GM18861 (cell line): ENCODE results near the gene ABCG4.
A peak's percentile ranks its signal among the peaks of the same experiment; 100 is the strongest.
"Not testable (repeated sequence)": the region's sequence is repeated elsewhere in the genome, so short reads cannot be mapped to it uniquely, and the experiment has no call there.

ENCODE experiments used
- ATAC-seq: cut with Tn5 transposase; IDR thresholded peaks from one replicate; pipeline ENCODE4 v1.9.1; 2021; ENCODE audit not compliant: unreplicated experiment

The ABCG4 gene

GRCh38 chr11:119152604-119153003, 3.8 kb downstream of the ABCG4 start:
- ATAC-seq = no peak

GRCh38 chr11:119153049-119153818, 4.4 kb downstream of the ABCG4 start:
- ATAC-seq = no peak

DNA sequence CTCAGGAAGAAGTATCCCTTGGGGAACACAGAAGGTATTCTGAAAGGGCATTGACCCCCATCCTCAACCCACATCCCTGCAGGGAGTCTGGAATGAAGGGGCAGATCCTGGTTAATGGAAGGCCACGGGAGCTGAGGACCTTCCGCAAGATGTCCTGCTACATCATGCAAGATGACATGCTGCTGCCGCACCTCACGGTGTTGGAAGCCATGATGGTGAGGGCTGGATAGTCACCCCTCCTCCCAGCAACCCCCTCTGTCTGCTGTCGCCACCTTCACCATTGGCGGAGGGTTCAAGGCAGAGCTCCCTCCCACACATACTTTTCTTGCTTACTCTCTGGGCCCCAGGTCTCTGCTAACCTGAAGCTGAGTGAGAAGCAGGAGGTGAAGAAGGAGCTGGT, 5.3 kb downstream of the ABCG4 start:
- ATAC-seq = no peak

DNA sequence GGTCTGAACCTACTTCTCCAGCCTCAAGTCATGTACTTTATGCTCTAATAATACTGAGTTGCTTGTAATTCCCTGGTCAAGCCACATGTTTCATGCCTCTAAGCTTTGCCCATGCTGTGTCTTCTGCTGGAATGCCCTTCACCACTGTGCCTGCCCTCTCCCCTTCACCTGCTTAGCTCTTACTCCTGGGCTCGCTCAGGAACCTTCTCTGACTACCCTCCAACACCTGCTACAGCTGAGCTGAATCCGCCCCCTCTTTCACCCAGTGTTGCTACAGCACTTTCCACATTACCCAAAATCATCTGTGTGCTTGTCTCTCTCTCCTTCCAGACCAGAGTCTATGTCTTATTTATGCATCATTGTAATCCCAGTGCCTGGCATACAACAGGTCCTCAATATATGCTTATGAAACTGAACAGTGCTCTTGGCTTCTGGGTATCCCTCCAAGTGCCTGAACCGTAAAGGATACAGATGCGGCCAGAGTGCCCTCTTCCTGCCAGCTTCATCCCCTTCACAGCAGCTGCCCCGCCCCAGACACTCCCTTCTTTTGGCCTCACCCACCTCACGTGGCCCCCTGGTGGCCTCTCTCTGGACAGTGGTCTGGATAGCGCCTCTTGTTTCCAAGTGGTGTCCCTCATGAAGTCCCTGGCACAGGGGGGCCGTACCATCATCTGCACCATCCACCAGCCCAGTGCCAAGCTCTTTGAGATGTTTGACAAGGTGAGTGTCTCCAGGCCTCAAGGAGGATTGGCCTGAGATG, 7.1 kb downstream of the ABCG4 start:
- no peak for ATAC-seq

DNA sequence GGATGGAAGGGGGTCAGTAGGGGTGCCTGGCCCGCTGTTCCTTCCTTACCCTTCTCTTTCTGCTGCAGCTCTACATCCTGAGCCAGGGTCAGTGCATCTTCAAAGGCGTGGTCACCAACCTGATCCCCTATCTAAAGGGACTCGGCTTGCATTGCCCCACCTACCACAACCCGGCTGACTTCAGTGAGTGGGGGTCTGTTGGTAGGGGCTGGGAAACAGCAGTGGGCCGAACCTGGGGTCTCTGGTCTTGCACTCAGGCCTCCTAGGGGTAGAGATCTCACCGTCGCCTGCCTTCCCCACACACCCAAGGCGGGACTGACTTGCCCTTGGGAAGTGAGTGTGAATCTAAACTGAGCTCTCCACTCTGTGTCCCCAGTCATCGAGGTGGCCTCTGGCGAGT, 7.6 kb downstream of the ABCG4 start:
- no peak for ATAC-seq

- no peak for ATAC-seq
These were observed 8.2 kb downstream of the ABCG4 start for GRCh38 chr11:119157063-119157462.

GRCh38 chr11:119158467-119158866, 9.6 kb downstream of the ABCG4 start:
- ATAC-seq = no peak

GRCh38 chr11:119160151-119160550, 11.3 kb downstream of the ABCG4 start:
- no peak for ATAC-seq

- no peak for ATAC-seq
These were observed 13.0 kb downstream of the ABCG4 start for GRCh38 chr11:119161871-119162270.

- no peak for ATAC-seq
These were observed 17.7 kb downstream of the ABCG4 start for GRCh38 chr11:119166368-119167076.

DNA sequence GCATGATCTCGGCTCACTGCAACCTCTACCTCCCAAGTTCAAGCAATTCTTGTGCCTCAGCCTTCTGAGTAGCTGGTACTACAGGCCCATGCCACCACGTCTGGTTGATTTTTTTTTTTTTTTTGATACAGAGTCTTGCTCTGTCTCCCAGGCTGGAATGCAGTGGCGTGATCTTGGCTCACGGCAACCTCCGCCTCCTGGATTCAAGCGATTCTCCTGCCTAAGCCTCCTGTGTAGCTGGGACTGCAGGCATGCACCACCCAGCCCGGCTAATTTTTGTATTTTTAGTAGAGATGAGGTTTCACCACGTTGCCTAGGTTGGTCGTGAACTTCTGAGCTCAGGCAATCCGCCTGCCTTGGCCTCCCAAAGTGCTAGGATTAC, 18.2 kb downstream of the ABCG4 start:
- ATAC-seq = not testable (repeated sequence)

DNA sequence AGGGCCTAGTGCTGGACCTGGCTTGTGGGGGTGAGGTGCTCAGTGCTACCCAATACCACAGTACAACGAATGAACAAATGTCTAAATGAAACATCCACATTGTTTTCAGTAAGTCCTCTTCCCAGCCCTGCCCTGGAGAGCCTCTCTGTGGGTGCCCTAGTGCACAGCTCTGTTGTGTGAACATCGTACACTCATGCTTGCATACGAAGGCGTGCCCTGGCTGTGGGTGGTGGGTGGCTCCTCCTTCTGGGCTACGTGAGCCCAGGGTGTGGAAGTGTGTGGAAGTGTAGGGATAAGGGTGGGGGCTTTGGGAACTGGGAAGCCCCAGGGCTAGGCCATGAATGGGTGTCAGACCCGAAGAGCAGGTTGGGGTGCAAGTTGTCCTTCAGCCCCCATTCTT, 19.1 kb downstream of the ABCG4 start:
- ATAC-seq = no peak

- peak; percentile 84 for ATAC-seq
These were observed 19.8 kb downstream of the ABCG4 start, which contains the start of gene NLRX1 for GRCh38 chr11:119168471-119169281. TSS of gene NLRX1 (plus strand) at chr11:119168725. CDS start at chr11:119171404, 2,679 bp downstream.

- ATAC-seq = no peak
These were observed 20.4 kb downstream of the ABCG4 start for GRCh38 chr11:119169282-119169719.

- ATAC-seq = no peak
These were observed 23.7 kb downstream of the ABCG4 start for GRCh38 chr11:119172513-119172912.

DNA sequence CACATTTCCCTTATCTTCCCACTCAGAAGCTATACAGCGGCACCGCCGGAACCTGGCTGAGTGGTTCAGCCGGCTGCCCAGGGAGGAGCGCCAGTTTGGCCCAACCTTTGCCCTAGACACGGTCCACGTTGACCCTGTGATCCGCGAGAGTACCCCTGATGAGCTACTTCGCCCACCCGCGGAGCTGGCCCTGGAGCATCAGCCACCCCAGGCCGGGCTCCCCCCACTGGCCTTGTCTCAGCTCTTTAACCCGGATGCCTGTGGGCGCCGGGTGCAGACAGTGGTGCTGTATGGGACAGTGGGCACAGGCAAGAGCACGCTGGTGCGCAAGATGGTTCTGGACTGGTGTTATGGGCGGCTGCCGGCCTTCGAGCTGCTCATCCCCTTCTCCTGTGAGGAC, 24.6 kb downstream of the ABCG4 start:
- ATAC-seq = no peak

DNA sequence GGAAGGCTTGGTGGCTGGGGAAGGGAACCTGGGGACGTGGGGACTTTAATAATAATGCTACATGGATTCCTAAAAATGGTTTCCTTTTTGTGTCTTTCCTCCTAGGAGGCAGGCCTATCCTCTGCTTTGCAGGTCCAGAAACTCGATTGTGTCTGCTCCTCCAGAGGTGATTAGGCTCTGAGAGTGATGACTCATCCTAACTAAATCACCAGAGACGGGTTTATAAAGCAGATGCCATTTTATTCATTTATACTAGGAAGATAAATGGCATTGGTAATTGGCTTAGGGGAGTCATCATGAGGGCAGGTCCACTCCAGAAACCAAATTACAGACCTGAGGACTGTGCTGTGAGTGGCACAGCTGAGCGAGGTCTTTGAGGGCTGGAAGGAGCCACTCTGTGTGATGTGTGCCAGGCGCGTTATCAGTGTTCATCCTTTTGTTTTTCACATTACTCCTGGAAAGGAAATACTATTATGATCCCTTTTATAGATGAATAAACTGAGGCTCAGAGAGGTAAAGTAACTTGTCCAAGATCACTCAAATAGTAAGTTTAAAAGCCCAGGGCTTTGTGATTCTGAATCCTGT, 26.7 kb downstream of the ABCG4 start:
- no peak for ATAC-seq

- ATAC-seq = no peak
These were observed 29.4 kb downstream of the ABCG4 start for GRCh38 chr11:119178166-119178680.

DNA sequence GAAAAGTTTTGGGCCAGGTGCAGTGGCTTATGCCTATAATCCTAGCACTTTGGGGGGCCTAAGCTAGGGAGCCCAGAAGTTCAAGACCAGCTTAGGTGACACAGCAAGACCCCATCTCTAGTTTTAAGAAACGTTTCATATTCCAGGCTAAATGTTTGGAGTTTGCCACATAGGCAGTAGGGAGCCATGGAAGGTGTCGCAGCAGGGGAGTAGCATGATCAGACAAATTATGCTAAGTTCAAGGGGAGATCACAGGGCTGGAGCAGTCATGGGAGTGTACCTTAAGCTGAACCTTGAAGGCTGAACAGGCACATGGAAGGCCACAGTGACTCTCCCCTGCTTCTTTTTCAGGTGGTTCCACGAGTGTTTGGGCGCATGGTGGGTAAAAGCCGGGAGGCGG, 30.5 kb downstream of the ABCG4 start:
- no peak for ATAC-seq

DNA sequence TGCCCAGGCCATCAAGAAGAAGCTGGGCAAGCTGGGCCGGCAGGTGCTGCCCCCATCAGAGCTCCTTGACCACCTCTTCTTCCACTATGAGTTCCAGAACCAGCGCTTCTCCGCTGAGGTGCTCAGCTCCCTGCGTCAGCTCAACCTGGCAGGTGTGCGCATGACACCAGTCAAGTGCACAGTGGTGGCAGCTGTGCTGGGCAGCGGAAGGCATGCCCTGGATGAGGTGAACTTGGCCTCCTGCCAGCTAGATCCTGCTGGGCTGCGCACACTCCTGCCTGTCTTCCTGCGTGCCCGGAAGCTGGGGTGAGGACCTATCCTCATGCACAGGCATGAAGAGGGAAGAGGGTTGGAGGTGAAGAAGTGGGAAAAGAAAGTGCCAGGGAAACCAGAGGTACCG, 31.1 kb downstream of the ABCG4 start:
- ATAC-seq = no peak
